NCI-H2227 treated with DMSO at 0.1 percent for 48 hours (cell line): ENCODE results near the gene LRRC47.
"Not testable (repeated sequence)": the region's sequence is repeated elsewhere in the genome, so short reads cannot be mapped to it uniquely, and the experiment has no call there.

Source experiments
- DNase-seq: peaks from one replicate; lab custom pipeline; 2025; lab: John Stamatoyannopoulos, UW

Gene LRRC47

GRCh38 chr1:3771108-3772026, 24.9 kb downstream of the LRRC47 start:
- no peak for DNase-seq

- DNase-seq = no peak
Observed at GRCh38 chr1:3770047-3770765, 26.1 kb downstream of the LRRC47 start.

- DNase-seq = no peak
Observed at GRCh38 chr1:3768811-3769390, 27.4 kb downstream of the LRRC47 start.

GRCh38 chr1:3767328-3767925, 28.9 kb downstream of the LRRC47 start:
- DNase-seq = no peak

- peak; percentile 40 for DNase-seq
Observed at GRCh38 chr1:3763351-3764125, 32.8 kb downstream of the LRRC47 start.

GRCh38 chr1:3762873-3763228, 33.4 kb downstream of the LRRC47 start:
- DNase-seq = no peak

- no peak for DNase-seq
Observed at GRCh38 chr1:3762151-3762872, 34.0 kb downstream of the LRRC47 start.

GRCh38 chr1:3761296-3762010, 34.8 kb downstream of the LRRC47 start:
- no peak for DNase-seq

- no peak for DNase-seq
Observed at GRCh38 chr1:3759796-3760195, 36.5 kb downstream of the LRRC47 start.

GRCh38 chr1:3759164-3759563, 37.1 kb downstream of the LRRC47 start:
- no peak for DNase-seq

- no peak for DNase-seq
Observed at GRCh38 chr1:3756394-3756793, 39.9 kb downstream of the LRRC47 start.

GRCh38 chr1:3753656-3754454, 42.4 kb downstream of the LRRC47 start:
- no peak for DNase-seq

- no peak for DNase-seq
Observed at GRCh38 chr1:3752400-3752945, 43.8 kb downstream of the LRRC47 start, which contains the start of gene CCDC27. TSS of gene CCDC27 (plus strand) at chr1:3752450. CDS start at chr1:3752482, 32 bp downstream.

- no peak for DNase-seq
Observed at GRCh38 chr1:3750741-3751140, 45.6 kb downstream of the LRRC47 start.

- no peak for DNase-seq
Observed at GRCh38 chr1:3749512-3749911, 46.8 kb downstream of the LRRC47 start.

GRCh38 chr1:3748316-3748900, 47.9 kb downstream of the LRRC47 start:
- DNase-seq = not testable (repeated sequence)

- no peak for DNase-seq
Observed at GRCh38 chr1:3747903-3748302, 48.4 kb downstream of the LRRC47 start.

GRCh38 chr1:3747522-3747848, 48.8 kb downstream of the LRRC47 start:
- no peak for DNase-seq
